Fibroblast of lung (primary cell): ENCODE data around the gene RAB6C. TPM values are rescaled to one million over a fixed set of nuclear protein-coding genes. Genes with fewer than 3 reads are reported as not detected.
"Not testable (repeated sequence)": the region's sequence is repeated elsewhere in the genome, so short reads cannot be mapped to it uniquely, and the experiment has no call there.

Experiments used
- DNase-seq, 2 donors: peaks; one replicate each; pipeline versions ENCODE4 v3.0.0 to v3.0.0-alpha.2; 2010; ENCODE audit warnings: low read depth in 2 of 2
- H2AFZ ChIP-seq: 2 replicates; pipeline ENCODE4 v1.5.1; 2012; ENCODE audit warnings: low read length, control low read depth, inconsistent platforms
- H3K27ac ChIP-seq: 2 replicates; pipeline ENCODE4 v1.5.1; 2011; ENCODE audit warnings: low read length, control low read depth; ENCODE audit not compliant: insufficient read depth
- H3K27me3 ChIP-seq: 2 replicates; pipeline ENCODE4 v1.5.1; 2011; ENCODE audit warnings: mild to moderate bottlenecking, low read length; ENCODE audit not compliant: control insufficient read depth, insufficient read depth
- H3K36me3 ChIP-seq: 2 replicates; pipeline ENCODE4 v1.5.1; 2011; ENCODE audit warnings: low read length; ENCODE audit not compliant: control insufficient read depth, insufficient read depth
- H3K4me1 ChIP-seq: 2 replicates; pipeline ENCODE4 v1.5.1; 2011; ENCODE audit warnings: low read length; ENCODE audit not compliant: control insufficient read depth, insufficient read depth; ENCODE audit errors: extremely low read depth
- H3K4me2 ChIP-seq: 2 replicates; pipeline ENCODE4 v1.5.1; 2011; ENCODE audit warnings: low read length, control low read depth; ENCODE audit not compliant: insufficient read depth; ENCODE audit errors: extremely low read depth
- H3K4me3 ChIP-seq, 4 experiments: fragments of 200-600 bp in 1 of 4; sonication (generic) in 1 of 4; replicated peaks in 1 of 4; 2 replicates each; pipeline ENCODE4 v1.5.1; 2011 to 2016; ENCODE audit warnings: low read length in 4 of 4, low read depth in 3 of 4, mild to moderate bottlenecking in 3 of 4, control low read depth in 2 of 4, inconsistent platforms in 1 of 4, mixed read lengths in 1 of 4; ENCODE audit not compliant: insufficient read depth in 1 of 4; ENCODE audit errors: control extremely low read depth in 1 of 4
- H3K79me2 ChIP-seq: 2 replicates; pipeline ENCODE4 v1.5.1; 2012; ENCODE audit warnings: mild to moderate bottlenecking, low read length, inconsistent platforms; ENCODE audit not compliant: control insufficient read depth, insufficient read depth
- H3K9ac ChIP-seq: 2 replicates; pipeline ENCODE4 v1.5.1; 2011; ENCODE audit warnings: mild to moderate bottlenecking, low read length, control low read depth; ENCODE audit not compliant: insufficient read depth
- H3K9me3 ChIP-seq: 2 replicates; pipeline ENCODE4 v1.5.1; 2012; ENCODE audit warnings: low read depth, low read length; ENCODE audit not compliant: control insufficient read depth, insufficient read depth
- H4K20me1 ChIP-seq: 2 replicates; pipeline ENCODE4 v1.5.1; 2011; ENCODE audit warnings: low read length; ENCODE audit not compliant: control insufficient read depth, insufficient read depth; ENCODE audit errors: extremely low read depth
- CTCF ChIP-seq, 2 donors: IDR thresholded peaks in 1 of 2; conservative IDR thresholded peaks in 1 of 2; 1 replicate in 1 of 2; 2 replicates in 1 of 2; pipeline ENCODE4 v1.5.1; 2011 to 2012; ENCODE audit warnings: low read length in 2 of 2, control low read depth in 1 of 2, inconsistent platforms in 1 of 2, low read depth in 1 of 2, mild to moderate bottlenecking in 1 of 2
- EZH2 ChIP-seq: IDR thresholded peaks from 2 replicates; pipeline ENCODE4 v1.5.1; 2012; ENCODE audit warnings: low read length, control low read depth, mild to moderate bottlenecking; ENCODE audit errors: missing control alignments
- polyA plus RNA-seq, 2 donors: library from polyadenylated mRNA; depleted of rRNA in 1 of 2; stranded (reverse) in 1 of 2; unstranded in 1 of 2; fragments of >200 nt; gene quantifications; 2 replicates each; pipeline ENCODE4 v1.2.1, GENCODE V29; 2011 to 2012; ENCODE audit warnings: missing spikeins in 1 of 2
- total RNA-seq: library from RNA; depleted of rRNA; stranded (reverse); fragments of >200 nt; gene quantifications from 2 replicates; pipeline ENCODE4 v1.2.1, GENCODE V29; 2014

Gene RAB6C
- total and polyA plus RNA-seq, 2 donors (not counting 1 experiment from before 2014, with no cell fraction given) = 0.10 TPM; not detected in 1

- no peak for TF ChIP-seq CTCF (conservative IDR thresholded peaks at IDR 0.05 in 1 of 2, IDR thresholded peaks at IDR 0.05 in 1 of 2; ENCODE audit: low read depth in 1 of 2, low read length in 2 of 2)
- no peak for TF ChIP-seq EZH2
- Histone ChIP-seq H4K20me1 (peaks cover 2% of the 10 kb centered on the region), H3K9ac (no peak overlapping the region), H3K79me2 (no peaks in the 10 kb centered on the region), H3K36me3 (no peaks in the 10 kb centered on the region), H3K27me3 (no peaks in the 10 kb centered on the region), H3K4me3 (no peak overlapping the region), H3K4me1 (no peaks in the 10 kb centered on the region), H3K27ac (no peak overlapping the region), H3K4me2 (no peak overlapping the region), H3K9me3 (no peaks in the 10 kb centered on the region), H2AFZ (no peak overlapping the region)
- no peak for DNase-seq
Observed at GRCh38 chr2:129945557-129945956, 33.9 kb upstream of the RAB6C start.

GRCh38 chr2:129947712-129948111, 31.8 kb upstream of the RAB6C start:
- not testable (repeated sequence) for H3K27me3 ChIP-seq, H3K27ac ChIP-seq, H3K4me1 ChIP-seq, H3K9ac ChIP-seq, H4K20me1 ChIP-seq, DNase-seq, H3K9me3 ChIP-seq, H3K79me2 ChIP-seq, H3K4me3 ChIP-seq, H3K4me2 ChIP-seq, H3K36me3 ChIP-seq, H2AFZ ChIP-seq

DNA sequence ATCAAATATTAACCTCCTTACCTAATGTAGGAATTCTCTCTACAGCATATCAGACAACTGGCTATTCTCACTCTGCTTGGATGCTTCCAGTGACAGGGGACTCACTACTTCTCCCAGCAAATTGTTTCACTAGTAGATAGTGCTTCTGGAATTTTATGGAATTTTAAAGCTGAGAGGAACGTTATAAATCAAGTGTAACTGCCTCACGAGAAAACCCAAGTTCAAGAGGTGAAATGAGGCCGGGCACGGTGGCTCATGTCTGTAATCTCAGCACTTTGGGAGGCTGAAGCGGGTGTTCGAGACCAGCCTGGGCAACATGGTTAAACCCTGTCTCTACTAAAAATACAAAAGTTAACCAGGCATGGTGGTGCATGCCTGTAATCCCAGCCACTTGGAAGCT, 23.3 kb upstream of the RAB6C start:
- not testable (repeated sequence) for H3K27ac ChIP-seq, H3K4me1 ChIP-seq, H3K27me3 ChIP-seq, DNase-seq, H2AFZ ChIP-seq, H3K4me2 ChIP-seq, H3K36me3 ChIP-seq, H3K9ac ChIP-seq, H4K20me1 ChIP-seq, H3K9me3 ChIP-seq, H3K79me2 ChIP-seq, H3K4me3 ChIP-seq

DNA sequence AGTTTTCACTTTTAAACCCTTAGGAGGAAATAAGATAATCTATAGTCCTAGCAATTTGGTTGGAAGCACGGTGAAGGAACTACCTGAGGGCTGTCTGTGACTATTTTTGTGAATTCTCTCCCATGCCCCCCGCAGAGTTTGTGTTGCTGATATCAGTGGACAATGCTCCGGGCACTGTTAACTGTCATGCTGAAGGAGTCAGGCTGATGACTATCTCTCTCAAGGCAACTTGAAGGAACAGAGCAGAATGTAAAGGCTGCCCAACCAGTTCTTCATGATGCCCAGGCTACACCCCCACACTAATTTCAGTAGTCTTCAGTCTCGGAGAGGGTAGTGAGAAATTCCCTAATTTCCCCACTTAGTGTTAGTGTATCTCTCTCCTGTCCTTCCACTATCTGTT, 21.6 kb upstream of the RAB6C start:
- no peaks in the 10 kb centered on the region for H3K36me3 ChIP-seq
- H3K27me3 ChIP-seq = no peaks in the 10 kb centered on the region
- H3K27ac ChIP-seq = no peak overlapping the region
- no peak overlapping the region for H3K9ac ChIP-seq
- no peak overlapping the region for H3K4me3 ChIP-seq
- no peaks in the 10 kb centered on the region for H3K4me1 ChIP-seq
- H2AFZ ChIP-seq = no peak overlapping the region
- no peak for DNase-seq
- H3K4me2 ChIP-seq = no peak overlapping the region
- H3K9me3 ChIP-seq = no peaks in the 10 kb centered on the region
- TF ChIP-seq CTCF (conservative IDR thresholded peaks at IDR 0.05 in 1 of 2, IDR thresholded peaks at IDR 0.05 in 1 of 2; ENCODE audit: low read depth in 1 of 2, low read length in 2 of 2) = no peak
- no peak for TF ChIP-seq EZH2
- H3K79me2 ChIP-seq = no peaks in the 10 kb centered on the region
- H4K20me1 ChIP-seq = no peaks in the 10 kb centered on the region

DNA sequence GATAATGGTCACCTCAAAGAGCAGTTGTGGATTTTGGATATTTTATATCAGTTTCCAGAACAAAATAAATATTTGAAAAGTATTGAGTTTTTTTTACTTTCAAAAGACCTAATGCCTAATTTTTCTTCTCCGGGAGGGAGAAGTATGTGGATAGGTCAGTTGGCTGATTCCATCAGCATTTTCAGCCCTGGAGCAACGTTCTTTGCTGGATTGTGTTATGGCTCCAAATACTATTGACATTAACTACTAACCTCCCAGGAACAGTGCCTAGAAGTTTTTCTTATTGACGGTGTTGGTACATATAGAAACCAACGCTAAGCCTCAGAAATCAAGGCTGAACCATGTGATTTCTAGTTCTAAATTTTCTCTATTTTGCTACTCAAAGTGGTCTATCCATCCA, 20.7 kb upstream of the RAB6C start:
- H2AFZ ChIP-seq, H3K9ac ChIP-seq, H3K79me2 ChIP-seq, H3K27ac ChIP-seq, H3K27me3 ChIP-seq, H4K20me1 ChIP-seq, DNase-seq, H3K4me1 ChIP-seq, H3K36me3 ChIP-seq, H3K9me3 ChIP-seq, H3K4me3 ChIP-seq, H3K4me2 ChIP-seq: not testable (repeated sequence)

GRCh38 chr2:129968605-129969004, 10.9 kb upstream of the RAB6C start:
- not testable (repeated sequence) for H3K4me1 ChIP-seq, DNase-seq, H3K4me3 ChIP-seq, H3K27me3 ChIP-seq, H3K36me3 ChIP-seq, H3K4me2 ChIP-seq, H3K27ac ChIP-seq, H3K79me2 ChIP-seq, H3K9ac ChIP-seq, H2AFZ ChIP-seq, H3K9me3 ChIP-seq, H4K20me1 ChIP-seq
